ENCODE measurements around the gene PAPOLG. TPM values are rescaled to one million over a fixed set of nuclear protein-coding genes. Genes with fewer than 3 reads are reported as not detected.
"Not testable (repeated sequence)": the region's sequence is repeated elsewhere in the genome, so short reads cannot be mapped to it uniquely, and the experiment has no call there.

PAPOLG gene
- polyA plus RNA-seq, 1 donor = 13.1 TPM

GRCh38 chr2:60775048-60775639, 19.1 kb downstream of the PAPOLG start:
- no peak for DNase-seq

GRCh38 chr2:60778352-60778751, 22.3 kb downstream of the PAPOLG start:
- DNase-seq = no peak

- no peak for DNase-seq
These were observed 23.4 kb downstream of the PAPOLG start for GRCh38 chr2:60779426-60779825.

GRCh38 chr2:60780721-60781120, 24.7 kb downstream of the PAPOLG start:
- no peak for DNase-seq

- no peak for DNase-seq
These were observed 37.1 kb downstream of the PAPOLG start for GRCh38 chr2:60793169-60793568.

- peak; percentile 9 for DNase-seq
These were observed 38.3 kb downstream of the PAPOLG start for GRCh38 chr2:60794271-60794863.

- DNase-seq = no peak
These were observed 40.8 kb downstream of the PAPOLG start for GRCh38 chr2:60796573-60797509.

- DNase-seq = no peak
These were observed 48.4 kb downstream of the PAPOLG start for GRCh38 chr2:60804473-60804872.

GRCh38 chr2:60806595-60806987, 50.5 kb downstream of the PAPOLG start:
- DNase-seq = no peak

- no peak for DNase-seq
These were observed 51.1 kb downstream of the PAPOLG start for GRCh38 chr2:60806988-60807681.

GRCh38 chr2:60808330-60808801, 52.3 kb downstream of the PAPOLG start:
- no peak for DNase-seq

- DNase-seq = no peak
These were observed 55.7 kb downstream of the PAPOLG start for GRCh38 chr2:60811491-60812375.

- not testable (repeated sequence) for DNase-seq
These were observed 61.1 kb downstream of the PAPOLG start for GRCh38 chr2:60817191-60817590.

GRCh38 chr2:60818272-60818671, 62.2 kb downstream of the PAPOLG start:
- no peak for DNase-seq

- no peak for DNase-seq
These were observed 63.2 kb downstream of the PAPOLG start for GRCh38 chr2:60819155-60819862.

- DNase-seq = no peak
These were observed 63.9 kb downstream of the PAPOLG start for GRCh38 chr2:60819936-60820335.

GRCh38 chr2:60820416-60821132, 64.5 kb downstream of the PAPOLG start:
- DNase-seq = no peak

GRCh38 chr2:60821133-60821469, 65.0 kb downstream of the PAPOLG start:
- no peak for DNase-seq

- no peak for DNase-seq
These were observed 65.7 kb downstream of the PAPOLG start for GRCh38 chr2:60821587-60822302.

- DNase-seq = no peak
These were observed 66.9 kb downstream of the PAPOLG start for GRCh38 chr2:60822987-60823386.

Data from hindlimb muscle (tissue), 1 donor.